OCI-M1 (cell line): ENCODE data around the gene CSTF3.
A peak's percentile ranks its signal among the peaks of the same experiment; 100 is the strongest.
"Not testable (repeated sequence)": the region's sequence is repeated elsewhere in the genome, so short reads cannot be mapped to it uniquely, and the experiment has no call there.

Experiments used
- DNase-seq: peaks from one replicate; lab custom pipeline; 2025; lab: John Stamatoyannopoulos, UW

The CSTF3 gene

GRCh38 chr11:33086017-33086416 is 75.3 kb downstream of the CSTF3 start:
- DNase-seq: no peak

GRCh38 chr11:33083918-33084317 is 77.4 kb downstream of the CSTF3 start:
- no peak for DNase-seq

- DNase-seq: no peak
Measured at GRCh38 chr11:33072465-33072864, 88.8 kb downstream of the CSTF3 start.

- no peak for DNase-seq
Measured at GRCh38 chr11:33068611-33069340, 92.5 kb downstream of the CSTF3 start.

- no peak for DNase-seq
Measured at GRCh38 chr11:33067294-33067693, 94.0 kb downstream of the CSTF3 start.

- peak; percentile 68 for DNase-seq
Measured at GRCh38 chr11:33065445-33066178, 95.7 kb downstream of the CSTF3 start.

- DNase-seq: no peak
Measured at GRCh38 chr11:33064866-33065265, 96.4 kb downstream of the CSTF3 start.

GRCh38 chr11:33064033-33064825 is 97.1 kb downstream of the CSTF3 start:
- peak; percentile 36 for DNase-seq

GRCh38 chr11:33063326-33063881 is 97.9 kb downstream of the CSTF3 start:
- DNase-seq: peak; percentile 72

GRCh38 chr11:33062137-33062536 is 99.1 kb downstream of the CSTF3 start:
- DNase-seq: no peak

- no peak for DNase-seq
Measured at GRCh38 chr11:33060271-33060670, 101.0 kb downstream of the CSTF3 start.

GRCh38 chr11:33059331-33060007 is 101.8 kb downstream of the CSTF3 start:
- no peak for DNase-seq

- DNase-seq: no peak
Measured at GRCh38 chr11:33057284-33057683, 104.0 kb downstream of the CSTF3 start.

GRCh38 chr11:33055375-33055774 is 105.9 kb downstream of the CSTF3 start:
- no peak for DNase-seq

GRCh38 chr11:33052231-33052630 is 109.0 kb downstream of the CSTF3 start:
- peak; percentile 70 for DNase-seq

GRCh38 chr11:33049565-33050408 is 111.5 kb downstream of the CSTF3 start:
- DNase-seq: not testable (repeated sequence)

- DNase-seq: not testable (repeated sequence)
Measured at GRCh38 chr11:33048701-33049100, 112.6 kb downstream of the CSTF3 start.

- no peak for DNase-seq
Measured at GRCh38 chr11:33045551-33046255, 115.6 kb downstream of the CSTF3 start.

- no peak for DNase-seq
Measured at GRCh38 chr11:33044285-33044756, 117.0 kb downstream of the CSTF3 start.

GRCh38 chr11:33043221-33043830 is 118.0 kb downstream of the CSTF3 start:
- no peak for DNase-seq
